A549 treated with Hydrocortisone at 1 μM for 4 hours (cell line): ENCODE measurements around the gene TAS2R8. TPM values are rescaled to one million over a fixed set of nuclear protein-coding genes. Genes with fewer than 3 reads are reported as not detected.

ENCODE experiments used
- total RNA-seq: library from RNA; stranded (reverse); fragments of 200-300 nt; extraction: Qiagen RNA extraction; gene quantifications from 5 replicates; pipeline ENCODE4 v1.2.3, GENCODE V29; 2022

Gene TAS2R8, protein sequence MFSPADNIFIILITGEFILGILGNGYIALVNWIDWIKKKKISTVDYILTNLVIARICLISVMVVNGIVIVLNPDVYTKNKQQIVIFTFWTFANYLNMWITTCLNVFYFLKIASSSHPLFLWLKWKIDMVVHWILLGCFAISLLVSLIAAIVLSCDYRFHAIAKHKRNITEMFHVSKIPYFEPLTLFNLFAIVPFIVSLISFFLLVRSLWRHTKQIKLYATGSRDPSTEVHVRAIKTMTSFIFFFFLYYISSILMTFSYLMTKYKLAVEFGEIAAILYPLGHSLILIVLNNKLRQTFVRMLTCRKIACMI
- total RNA-seq: not detected in 5 replicates

DNA sequence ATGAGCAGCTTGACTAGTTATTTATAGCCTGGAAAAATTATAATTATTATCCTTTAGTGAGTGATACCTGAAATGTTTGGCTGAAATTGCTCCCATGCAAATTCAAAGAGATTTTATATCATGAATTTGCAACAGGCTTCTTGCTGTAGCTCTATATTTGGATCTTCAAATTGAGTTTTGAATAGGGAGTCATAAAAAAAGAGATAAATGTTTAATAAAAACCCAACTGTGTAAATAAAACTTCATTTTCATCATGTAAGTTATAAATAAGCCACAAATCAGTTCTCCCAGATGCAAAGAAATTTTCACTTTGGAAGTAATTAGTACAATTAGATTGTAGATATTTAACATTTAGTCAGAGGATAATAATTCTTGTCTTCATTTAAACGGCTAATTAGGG is at the start of gene TAS2R8:
TAS2R8 (minus strand) TSS at position 101 of the 400 bp plus-strand sequence. CDS start 306 bp downstream, outside the sequence.

DNA sequence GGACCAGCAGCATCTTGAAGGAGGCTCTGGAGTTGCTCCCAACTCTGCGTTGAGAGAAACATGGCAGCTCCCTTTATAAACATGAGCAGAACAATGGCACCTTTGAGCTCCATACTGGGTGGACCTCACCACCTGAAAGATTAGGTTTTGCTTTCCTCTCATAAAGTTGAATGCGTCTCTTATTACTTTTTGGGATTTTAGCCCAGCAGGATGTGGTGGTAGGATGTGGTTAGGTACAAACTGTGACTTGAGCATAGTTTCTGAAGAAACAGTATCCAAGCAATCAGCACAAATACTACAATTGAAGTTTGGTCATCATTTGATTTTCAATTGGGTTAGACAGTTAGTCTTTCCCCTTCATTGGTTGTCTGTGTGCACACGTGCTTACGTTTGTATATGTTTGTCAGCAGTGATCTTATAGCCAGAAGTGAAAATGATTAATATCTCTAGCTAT is 42.4 kb upstream of the TAS2R8 start, which contains the start of gene PRR4:
PRR4 (minus strand) TSS at position 51 of the 454 bp plus-strand sequence; CDS start at position 13, 38 bp downstream.

DNA sequence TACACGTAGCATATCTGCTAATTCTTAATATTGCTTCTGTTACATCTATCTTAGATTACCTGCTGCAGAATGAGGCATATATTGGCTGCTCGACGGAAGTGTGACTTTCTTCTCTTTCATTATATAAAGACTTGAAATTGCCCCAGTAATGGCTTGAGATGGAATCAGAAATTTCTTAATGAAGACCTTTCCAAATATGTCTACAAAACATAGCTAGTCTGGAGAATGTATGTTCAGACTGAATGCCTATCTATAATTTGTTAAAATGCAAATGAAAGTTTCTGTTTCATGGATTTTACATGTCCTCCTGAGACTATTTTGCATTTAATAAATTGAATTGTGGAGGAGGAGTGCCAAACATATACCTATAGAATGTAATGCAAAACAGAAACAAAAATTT is 19.2 kb upstream of the TAS2R8 start, which contains the start of gene TAS2R10:
TAS2R10 (minus strand) TSS at position 101 of the 400 bp plus-strand sequence; CDS start at position 12, 89 bp downstream.

DNA sequence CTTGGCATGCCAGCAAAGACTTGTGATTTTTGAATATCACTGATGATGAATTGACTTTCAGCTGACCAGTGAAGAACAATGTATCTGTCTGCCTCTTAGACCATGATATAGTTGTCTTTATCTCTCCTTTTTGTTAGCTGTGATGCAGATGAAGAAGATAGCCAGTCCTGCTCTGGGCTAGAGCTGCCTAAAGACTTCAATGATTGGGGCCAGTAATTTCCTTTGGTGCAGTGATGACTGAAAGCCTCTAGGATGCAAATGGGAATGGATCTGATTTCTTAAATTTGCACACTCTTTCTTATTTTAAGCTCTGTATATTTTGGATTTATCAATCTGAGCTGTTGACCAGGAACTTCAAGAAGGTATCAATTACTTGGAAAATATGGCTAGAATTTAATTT is 3.0 kb upstream of the TAS2R8 start, which contains the start of gene TAS2R9:
TAS2R9 (minus strand) TSS at position 101 of the 400 bp plus-strand sequence; CDS start at position 8, 93 bp downstream.

DNA sequence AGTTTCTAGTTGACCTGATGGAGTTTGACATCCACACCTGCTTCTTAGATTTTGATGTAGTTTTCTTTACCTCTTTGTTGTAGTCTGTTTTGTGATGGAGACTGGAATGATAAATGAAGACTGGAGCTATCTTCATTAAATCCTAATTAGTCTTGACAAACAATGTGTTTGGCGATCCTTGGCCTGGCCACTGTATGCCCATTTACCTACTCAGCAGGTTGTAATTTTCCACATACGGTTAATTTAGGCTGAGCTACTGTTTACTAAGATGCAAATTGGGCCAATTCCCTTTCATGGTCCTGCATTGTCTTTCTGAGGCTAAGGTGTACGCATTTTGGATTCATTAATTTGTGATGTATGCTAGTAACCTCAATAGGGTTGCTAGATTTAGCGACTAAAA is 4.5 kb downstream of the TAS2R8 start, which contains the start of gene TAS2R7:
TAS2R7 (minus strand) TSS at position 41 of the 400 bp plus-strand sequence. CDS start 57 bp downstream, outside the sequence.

Other genes starting within 250 kb of the TAS2R8 start
- gene MAGOHB, start 193.7 kb downstream of the TAS2R8 start, total RNA-seq: 45.9 to 55.4 TPM (median 48.7 TPM) in 5 replicates
- 0.08 to 0.41 TPM (median 0.22 TPM) in 5 replicates for gene STYK1, start 133.2 kb downstream of the TAS2R8 start, total RNA-seq
- gene YBX3, start 84.0 kb downstream of the TAS2R8 start, total RNA-seq: 254 to 269 TPM (median 257 TPM) in 5 replicates
- gene TAS2R7, start 4.7 kb downstream of the TAS2R8 start, total RNA-seq: not detected in 5 replicates
- not detected in 5 replicates for gene TAS2R9, start 2.9 kb upstream of the TAS2R8 start, total RNA-seq
- gene TAS2R10, start 19.1 kb upstream of the TAS2R8 start, total RNA-seq: 0.08 to 0.10 TPM in 2 of 5 replicates, not detected in the others
- gene PRR4, start 42.2 kb upstream of the TAS2R8 start, total RNA-seq: 1.6 to 3.3 TPM (median 2.6 TPM) in 5 replicates
- 2.0 to 3.3 TPM (median 3.1 TPM) in 5 replicates for gene PRH1, start 77.0 kb upstream of the TAS2R8 start, total RNA-seq
- gene TAS2R13, start 102.3 kb upstream of the TAS2R8 start, total RNA-seq: not detected in 5 replicates
- 0.29 to 0.47 TPM in 2 of 5 replicates, not detected in the others for gene PRH2, start 122.0 kb upstream of the TAS2R8 start, total RNA-seq
- gene TAS2R14, start 132.0 kb upstream of the TAS2R8 start, total RNA-seq: 0.43 to 0.70 TPM (median 0.48 TPM) in 5 replicates
- gene TAS2R50, start 179.6 kb upstream of the TAS2R8 start, total RNA-seq: not detected in 5 replicates
- gene TAS2R20, start 191.0 kb upstream of the TAS2R8 start, total RNA-seq: 0.07 to 0.20 TPM (median 0.14 TPM) in 3 of 5 replicates, not detected in the others
- 0.13 to 0.17 TPM (median 0.14 TPM) in 3 of 5 replicates, not detected in the others for gene TAS2R19, start 215.3 kb upstream of the TAS2R8 start, total RNA-seq
- gene TAS2R31, start 224.1 kb upstream of the TAS2R8 start, total RNA-seq: 0.10 to 0.22 TPM in 2 of 5 replicates, not detected in the others